K562 (cell line): Measurements from ENCODE around the gene KXD1. TPM values are rescaled to one million over a fixed set of nuclear protein-coding genes. Genes with fewer than 3 reads are reported as not detected.

Experiments
- ATAC-seq: fragments of 200-7000 bp; cut with Tn5 transposase; 3 replicates; pipeline ENCODE4 v1.9.1; 2020; ENCODE audit warnings: moderate library complexity
- BruUV-seq: library from RNA; stranded (reverse); fragments of 400-500 nt; replicated peaks from 2 replicates; lab custom pipeline; 2021; lab: Mats Ljungman, UMichigan
- CTCF ChIA-PET: fragments of 300-600 bp; formaldehyde crosslinking; extraction: SDS; loops from one replicate; lab custom pipeline; 2021; ENCODE audit warnings: low intra/inter-chr PET ratio; lab: Yijun Ruan, JAX
- POLR2A ChIA-PET: fragments of 300-600, 350-650 bp; sonication (Branson Sonifier 250); formaldehyde crosslinking; extraction: SDS; loops from one replicate; lab custom pipeline; 2021; ENCODE audit warnings: antibody characterized with exemption, inconsistent platforms; lab: Yijun Ruan, JAX
- DNase-seq, 4 experiments: peaks; one replicate each; pipeline versions ENCODE4 v3.0.0 to v3.0.0-alpha.2; 2011 to 2018; ENCODE audit warnings: low spot score in 3 of 4, mixed read lengths in 3 of 4; ENCODE audit errors: extremely low read depth in 1 of 4
- FAIRE-seq: peaks from 2 replicates; lab custom pipeline; 2011; peaks lifted over from hg19 to GRCh38; lab: Jason Lieb, UNC
- H2AFZ ChIP-seq: 2 replicates; pipeline ENCODE4 v1.6.0; 2011; ENCODE audit warnings: low read depth, low read length, control low read depth, inconsistent platforms
- H3K27ac ChIP-seq: fragments of 200-600 bp; 3 replicates; pipeline ENCODE4 v1.8.0; 2011; ENCODE audit warnings: low read depth, mild to moderate bottlenecking, control low read depth, inconsistent platforms, low read length, moderate library complexity, mixed read lengths; ENCODE audit errors: extremely low read depth
- H3K27me3 ChIP-seq, 2 experiments: fragments of 300-600 bp in 1 of 2; 2 replicates in 1 of 2; 3 replicates in 1 of 2; pipeline versions ENCODE4 v1.6.0 to v1.8.0; 2011; ENCODE audit warnings: inconsistent platforms in 2 of 2, low read length in 2 of 2, mild to moderate bottlenecking in 1 of 2, mixed read lengths in 1 of 2, moderate library complexity in 1 of 2; ENCODE audit not compliant: control insufficient read depth in 2 of 2, insufficient read depth in 2 of 2
- H3K36me3 ChIP-seq: fragments of 300-600 bp; 3 replicates; pipeline ENCODE4 v1.8.0; 2011; ENCODE audit warnings: mild to moderate bottlenecking, low read length, inconsistent platforms; ENCODE audit not compliant: control insufficient read depth, insufficient read depth
- H3K4me1 ChIP-seq, 2 experiments: fragments of 200-600 bp in 1 of 2; replicated peaks in 1 of 2; 2 replicates in 1 of 2; 3 replicates in 1 of 2; pipeline versions ENCODE4 v1.5.1 to v1.8.0; 2011; ENCODE audit warnings: inconsistent platforms in 2 of 2, low read length in 2 of 2, mild to moderate bottlenecking in 1 of 2, mixed read lengths in 1 of 2, moderate library complexity in 1 of 2; ENCODE audit not compliant: control insufficient read depth in 2 of 2, insufficient read depth in 2 of 2
- H3K4me2 ChIP-seq: 2 replicates; pipeline ENCODE4 v1.6.1; 2011; ENCODE audit warnings: low read length, control low read depth, inconsistent platforms, mixed read lengths; ENCODE audit not compliant: insufficient read depth
- H3K4me3 ChIP-seq: fragments of 200-600 bp; sonication (generic), shearing (Covaris generic); 2 replicates; pipeline ENCODE4 v1.5.1; 2016; ENCODE audit warnings: control low read depth, inconsistent platforms
- H3K79me2 ChIP-seq: fragments of 200-600 bp; 3 replicates; pipeline ENCODE4 v1.8.0; 2011; ENCODE audit warnings: low read length, inconsistent platforms; ENCODE audit not compliant: control insufficient read depth, insufficient read depth
- H3K9ac ChIP-seq, 2 experiments: 2 replicates each; pipeline versions ENCODE4 v1.6.0 to v1.6.1; 2011; ENCODE audit warnings: low read depth in 2 of 2, low read length in 2 of 2, control low read depth in 1 of 2, inconsistent platforms in 1 of 2, mild to moderate bottlenecking in 1 of 2, mixed read lengths in 1 of 2; ENCODE audit not compliant: insufficient read depth in 1 of 2
- H3K9me1 ChIP-seq: one replicate; pipeline ENCODE4 v1.6.0; 2011; ENCODE audit warnings: inconsistent platforms, mild to moderate bottlenecking, low read length, moderate library complexity; ENCODE audit not compliant: control insufficient read depth, insufficient read depth
- H3K9me3 ChIP-seq: replicated peaks from 2 replicates; pipeline ENCODE4 v1.5.1; 2011; ENCODE audit warnings: low read depth, low read length, inconsistent platforms; ENCODE audit not compliant: control insufficient read depth, insufficient read depth
- H4K20me1 ChIP-seq: replicated peaks from 2 replicates; pipeline ENCODE4 v1.6.1; 2011; ENCODE audit warnings: low read length, inconsistent platforms, mixed read lengths; ENCODE audit not compliant: control insufficient read depth, insufficient read depth
- ASH1L ChIP-seq: fragments of 450-650 bp; IDR thresholded peaks from 2 replicates; pipeline ENCODE4 v1.6.1; 2018; ENCODE audit warnings: borderline replicate concordance, mild to moderate bottlenecking, low read depth; ENCODE audit not compliant: partially characterized antibody
- ATF2 ChIP-seq: sonication (generic); formaldehyde crosslinking; IDR thresholded peaks from 2 replicates; pipeline ENCODE4 v1.8.1; 2022; ENCODE audit warnings: missing genetic modification reagents
- CHAMP1 ChIP-seq: fragments of 450-650 bp; IDR thresholded peaks from 2 replicates; pipeline ENCODE4 v1.6.1; 2016; ENCODE audit warnings: mild to moderate bottlenecking
- E2F3 ChIP-seq: fragments of 250-450 bp; sonication (Bioruptor Pico); IDR thresholded peaks from 2 replicates; pipeline ENCODE4 v1.4.0; 2020; ENCODE audit warnings: mild to moderate bottlenecking
- POLR2A ChIP-seq: fragments of 450-650 bp; conservative IDR thresholded peaks from 2 replicates; pipeline ENCODE4 v1.6.1; 2016
- SMAD1 ChIP-seq: fragments of 150-350 bp; IDR thresholded peaks from 2 replicates; pipeline ENCODE4 v1.6.1; 2014; ENCODE audit warnings: low read length, low read depth; ENCODE audit not compliant: partially characterized antibody
- SMAD4 ChIP-seq: fragments of 250-450 bp; sonication (Bioruptor Pico); conservative IDR thresholded peaks from 2 replicates; pipeline ENCODE4 v1.8.0; 2021; ENCODE audit warnings: inconsistent platforms, mild to moderate bottlenecking, moderate library complexity
- THAP12 ChIP-seq: fragments of 250-450 bp; sonication (Bioruptor Pico); IDR thresholded peaks from 2 replicates; pipeline ENCODE4 v1.9.0; 2021; ENCODE audit warnings: mild to moderate bottlenecking, inconsistent platforms
- ZBTB17 ChIP-seq: fragments of 450-650 bp; formaldehyde crosslinking; IDR thresholded peaks from 2 replicates; pipeline ENCODE4 v1.4.0; 2020; ENCODE audit warnings: mild to moderate bottlenecking
- ZBTB7A ChIP-seq: IDR thresholded peaks from 2 replicates; pipeline ENCODE4 v1.6.1; 2011; ENCODE audit warnings: low read depth, mild to moderate bottlenecking, low read length, moderate library complexity, borderline replicate concordance; ENCODE audit not compliant: control insufficient read depth
- ZNF282 ChIP-seq: sonication (generic); formaldehyde crosslinking; IDR thresholded peaks from 2 replicates; pipeline ENCODE4 v1.8.1; 2023; ENCODE audit warnings: missing genetic modification reagents
- ZNF699 ChIP-seq: fragments of 250-450 bp; sonication (Bioruptor Pico); IDR thresholded peaks from 2 replicates; pipeline ENCODE4 v1.8.0; 2021; ENCODE audit warnings: mild to moderate bottlenecking, moderate library complexity; ENCODE audit not compliant: insufficient replicate concordance
- WGBS: fragments of 100-300 bp; shearing (Covaris generic); methylation state at CpG from one replicate; pipeline ENCODE4 v1.1.6; 2016; ENCODE audit warnings: low coverage, mixed read lengths; ENCODE audit not compliant: insufficient coverage; ENCODE audit errors: missing lambda C conversion rate; 5-methylcytosine and 5-hydroxymethylcytosine counted together
- in situ Hi-C: fragments of 300-500 bp; cut with MboI; formaldehyde crosslinking; loops from 4 replicates; pipeline ENCODE4 v1.15.0; 2018; ENCODE audit warnings: inconsistent platforms, mixed read lengths
- intact Hi-C: fragments of 100-400 bp; cut with micrococcal nuclease; formaldehyde crosslinking; loops from 2 replicates; pipeline ENCODE4 v1.14.2; 2022
- polyA plus RNA-seq, 8 experiments: library from polyadenylated mRNA; depleted of rRNA in 4 of 8; stranded (reverse) in 5 of 8; unstranded in 3 of 8; fragments of >200 nt; fragmentation: Nextera tagmentation in 2 of 8; fragmentation: Illumina TruSeq in 1 of 8; extraction: Ambion mirVana in 2 of 8; extraction: Trizol in 1 of 8; gene quantifications; 2 replicates each; pipeline versions ENCODE4 v1.2.1 to v1.2.3, GENCODE V29; 2011 to 2014; ENCODE audit warnings: inconsistent platforms in 1 of 8, missing spikeins in 1 of 8
- total RNA-seq, 7 experiments: library from RNA; depleted of rRNA in 6 of 7; stranded (reverse); fragments of >200 nt in 6 of 7; fragmentation: Illumina TruSeq in 2 of 7; extraction: Trizol in 2 of 7; gene quantifications; 2 replicates each; pipeline versions ENCODE4 v1.2.1 to v1.2.3, GENCODE V29; 2011 to 2021; ENCODE audit warnings: low replicate concordance in 1 of 7

Gene KXD1
- total and polyA plus RNA-seq, 9 of the 15 experiments (the other 6 are each of a cell fraction or from before 2014, with no cell fraction given) = 21.9 to 210 (median 118) TPM

GRCh38 chr19:18541992-18542940 lies 15.4 kb upstream of the KXD1 start:
- FAIRE-seq (no peak), DNase-seq (peak in 2 of 4 experiments; percentile 16 to 41), ATAC-seq (no peak)
- peaks cover 21% of the 10 kb centered on the region for H3K79me2 ChIP-seq
- H3K27me3 ChIP-seq = no peaks in the 10 kb centered on the region
- peak overlapping the region; percentile 91 for H3K4me2 ChIP-seq
- WGBS = 18% methylated on average over 7 of the region's 11 CpGs
- H2AFZ ChIP-seq = 0 out of 2 replicates have a peak overlapping the region, but pooled peaks have one; percentile 26
- peak overlapping the region; percentile 76 to 97 for H3K9ac ChIP-seq
- peaks cover 43% of the 10 kb centered on the region for H3K36me3 ChIP-seq
- H3K4me1 ChIP-seq = peaks cover 18 to 46% of the 10 kb centered on the region in 2 experiments
- intact Hi-C loops = loop anchor here (5.0 kb wide), 1 partner anchor 135 kb away; no protein-coding TSS in a partner anchor
- CTCF ChIA-PET = interaction anchor here (0.6 kb wide), 1 partner anchor 396 kb away, joined by 9 read pairs; no protein-coding TSS in a partner anchor
- H3K9me1 ChIP-seq = no peaks in the 10 kb centered on the region
- no peaks in the 10 kb centered on the region for H3K9me3 ChIP-seq
- POLR2A ChIA-PET = interaction anchor here (0.6 to 2.7 kb wide), 9 partner anchors 8 to 48 kb away, joined by 3 to 11 read pairs (median 4); partner anchors contain the start of genes ELL and KXD1
- H4K20me1 ChIP-seq = peaks cover 3% of the 10 kb centered on the region; the same call in 1 of the 2 replicates
- H3K4me3 ChIP-seq = peak overlapping the region; percentile 68
- in situ Hi-C loops = no loop called here
- TSS peak; percentile 40 for BruUV-seq
- peak overlapping the region; percentile 75 for H3K27ac ChIP-seq
- TF ChIP-seq ZBTB17 (CRISPR knock-in tag) = 0 out of 2 replicates have a peak, but pooled peaks have one; percentile 22
- no peak for TF ChIP-seq POLR2A
- no peak for TF ChIP-seq THAP12 (CRISPR knock-in tag)
- TF ChIP-seq ZNF699 (CRISPR knock-in tag) = peak; percentile 17
- no peak for TF ChIP-seq ZNF282 (CRISPR knock-in tag)
- TF ChIP-seq CHAMP1 = no peak
- TF ChIP-seq SMAD4 (CRISPR knock-in tag) = 0 out of 2 replicates have a peak, but pooled peaks have one; percentile 30
- peak; percentile 51; the same call in 1 of the 2 replicates for TF ChIP-seq ZBTB7A
- TF ChIP-seq E2F3 (CRISPR knock-in tag) = no peak
- TF ChIP-seq ATF2 = no peak
- TF ChIP-seq ASH1L = no peak
- TF ChIP-seq SMAD1 = no peak
